ENCODE data around the gene IGSF23.

DNA sequence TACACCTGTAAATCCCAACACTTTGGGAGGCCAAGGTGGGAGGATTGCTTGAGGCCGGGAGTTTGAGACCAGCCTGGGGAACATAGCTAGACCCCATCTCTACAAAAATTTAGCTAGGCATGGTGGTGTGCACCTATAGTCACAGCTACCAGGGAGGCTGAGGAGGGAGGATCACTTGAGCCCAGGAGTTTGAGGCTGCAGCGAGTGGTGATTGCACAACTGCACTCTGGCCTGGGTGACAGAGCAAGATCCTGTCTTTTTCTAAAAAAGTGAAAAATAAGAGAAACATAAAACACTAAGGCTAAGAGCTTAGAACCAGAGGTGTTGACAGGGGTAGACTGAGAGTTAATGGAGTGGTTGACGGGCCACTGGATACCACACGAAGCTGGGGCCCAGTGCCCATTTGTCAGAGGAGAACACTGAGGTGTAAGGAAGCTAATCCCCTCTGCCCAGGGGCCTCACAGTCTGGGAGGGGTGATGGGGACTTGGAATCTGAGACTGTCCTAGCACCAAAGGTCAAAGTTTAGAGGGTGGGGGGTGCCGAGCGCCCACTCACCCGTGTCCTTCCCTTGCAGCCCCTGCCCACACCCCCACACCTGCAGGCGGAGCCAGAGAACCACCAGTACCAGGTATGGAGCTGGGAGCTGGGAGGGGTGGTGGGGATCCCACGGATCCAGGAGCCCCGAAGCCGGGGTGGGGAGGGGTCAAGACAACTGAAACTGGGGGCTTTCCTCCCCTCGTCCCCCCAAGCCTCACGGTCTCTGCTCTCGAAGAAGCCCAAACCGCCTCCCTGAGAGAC, 68.8 kb downstream of the IGSF23 start:
- TF ChIP-seq EP300 (IDR thresholded peaks at IDR 0.05) (no peak), POLR2A (IDR thresholded peaks at IDR 0.05) (no peak)
- TF ChIP-seq, protein P1, sequence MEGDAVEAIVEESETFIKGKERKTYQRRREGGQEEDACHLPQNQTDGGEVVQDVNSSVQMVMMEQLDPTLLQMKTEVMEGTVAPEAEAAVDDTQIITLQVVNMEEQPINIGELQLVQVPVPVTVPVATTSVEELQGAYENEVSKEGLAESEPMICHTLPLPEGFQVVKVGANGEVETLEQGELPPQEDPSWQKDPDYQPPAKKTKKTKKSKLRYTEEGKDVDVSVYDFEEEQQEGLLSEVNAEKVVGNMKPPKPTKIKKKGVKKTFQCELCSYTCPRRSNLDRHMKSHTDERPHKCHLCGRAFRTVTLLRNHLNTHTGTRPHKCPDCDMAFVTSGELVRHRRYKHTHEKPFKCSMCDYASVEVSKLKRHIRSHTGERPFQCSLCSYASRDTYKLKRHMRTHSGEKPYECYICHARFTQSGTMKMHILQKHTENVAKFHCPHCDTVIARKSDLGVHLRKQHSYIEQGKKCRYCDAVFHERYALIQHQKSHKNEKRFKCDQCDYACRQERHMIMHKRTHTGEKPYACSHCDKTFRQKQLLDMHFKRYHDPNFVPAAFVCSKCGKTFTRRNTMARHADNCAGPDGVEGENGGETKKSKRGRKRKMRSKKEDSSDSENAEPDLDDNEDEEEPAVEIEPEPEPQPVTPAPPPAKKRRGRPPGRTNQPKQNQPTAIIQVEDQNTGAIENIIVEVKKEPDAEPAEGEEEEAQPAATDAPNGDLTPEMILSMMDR (IDR thresholded peaks at IDR 0.05): no peak

Data from tibial nerve (tissue), 4 donors.